ENCODE measurements around the gene ALPG. TPM values are rescaled to one million over a fixed set of nuclear protein-coding genes. Genes with fewer than 3 reads are reported as not detected.
"Not testable (repeated sequence)": the region's sequence is repeated elsewhere in the genome, so short reads cannot be mapped to it uniquely, and the experiment has no call there.

ALPG gene
- total RNA-seq, 1 experiment from 2014 or later, result 0.10 TPM

DNA sequence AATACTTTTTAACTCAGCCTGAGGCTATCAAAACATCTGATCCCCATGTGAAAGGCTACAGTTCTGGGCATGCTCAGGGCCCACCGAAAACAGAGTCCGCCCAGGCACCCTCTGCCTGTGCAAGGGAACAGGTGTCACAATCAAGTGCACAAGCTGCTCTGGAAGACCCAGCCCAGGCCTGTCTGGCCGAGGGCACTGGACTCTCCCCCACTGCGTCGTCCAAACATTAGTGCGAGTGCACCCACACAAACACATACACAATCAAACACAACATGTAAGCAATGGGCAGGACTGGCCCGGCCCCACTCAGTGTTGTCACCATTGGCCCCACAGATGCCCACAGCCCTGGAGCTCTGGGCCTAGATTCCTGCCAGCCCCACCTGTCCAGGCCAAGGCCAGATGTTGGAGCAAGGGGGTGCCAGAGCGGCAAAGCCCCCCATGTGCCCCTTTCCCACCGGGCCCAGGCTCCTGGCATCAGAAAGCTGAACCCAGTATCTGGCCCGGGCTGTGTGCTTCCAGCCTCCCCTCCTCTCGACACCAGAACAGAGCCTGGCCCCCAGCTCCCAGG lies 617 bp upstream of the ALPG start:
- H3K4me2 ChIP-seq (ENCODE audit: low read length), result no peak overlapping the region
- no peaks in the 10 kb centered on the region for H3K9me3 ChIP-seq (ENCODE audit: control insufficient read depth in 1 of 2, insufficient read depth in 1 of 2, low read depth in 1 of 2, low read length in 2 of 2)
- no peaks in the 10 kb centered on the region for H3K4me1 ChIP-seq (ENCODE audit: control insufficient read depth in 1 of 2, insufficient read depth in 2 of 2, low read length in 2 of 2)
- DNase-seq (ENCODE audit: low read depth, low spot score) (no peak), ATAC-seq (no peak)
- no peak overlapping the region for H2AFZ ChIP-seq (ENCODE audit: low read depth, low read length, poor library complexity, severe bottlenecking)
- intact Hi-C loops (cut with micrococcal nuclease), result no loop called here
- no peaks in the 10 kb centered on the region for H3K9me2 ChIP-seq (ENCODE audit: insufficient read depth)
- H3K27me3 ChIP-seq (ENCODE audit: insufficient read depth, low read length), result no peaks in the 10 kb centered on the region
- no peaks in the 10 kb centered on the region for H3K79me2 ChIP-seq (ENCODE audit: insufficient read depth, low read length)
- H4K20me1 ChIP-seq (ENCODE audit: insufficient read depth), result no peaks in the 10 kb centered on the region
- POLR2A ChIA-PET, result no interaction called here
- H3K27ac ChIP-seq (ENCODE audit: low read depth, low read length), result no peak overlapping the region
- no peak overlapping the region for H3K4me3 ChIP-seq (replicated peaks in 1 of 2; ENCODE audit: low read depth in 1 of 2, low read length in 2 of 2)
- H3K9ac ChIP-seq (ENCODE audit: low read length), result no peak overlapping the region
- no peak for TF ChIP-seq EZH2 (IDR thresholded peaks at IDR 0.05)
- no peak for TF ChIP-seq CEBPB (IDR thresholded peaks at IDR 0.05; ENCODE audit: low read depth)
- TF ChIP-seq EGR1 (IDR thresholded peaks at IDR 0.05; ENCODE audit: low read depth), result no peak
- no peak for TF ChIP-seq ZNF274 (IDR thresholded peaks at IDR 0.05; ENCODE audit: low read depth, low read length)
- TF ChIP-seq SP1 (IDR thresholded peaks at IDR 0.05; ENCODE audit: low read depth), result no peak
- TF ChIP-seq ELF1 (IDR thresholded peaks at IDR 0.05; ENCODE audit: borderline replicate concordance, low read depth), result no peak
- no peak for TF ChIP-seq SIN3A (IDR thresholded peaks at IDR 0.05; ENCODE audit: low read depth)
- no peak for TF ChIP-seq SRF (IDR thresholded peaks at IDR 0.05; ENCODE audit: low read depth)
- TF ChIP-seq EZH2phosphoT487 (IDR thresholded peaks at IDR 0.05; ENCODE audit: borderline replicate concordance), result no peak
- no peak for TF ChIP-seq CBX3 (IDR thresholded peaks at IDR 0.05; ENCODE audit: low read depth)
- TF ChIP-seq JUND (IDR thresholded peaks at IDR 0.05), result no peak
- TF ChIP-seq, protein P1, sequence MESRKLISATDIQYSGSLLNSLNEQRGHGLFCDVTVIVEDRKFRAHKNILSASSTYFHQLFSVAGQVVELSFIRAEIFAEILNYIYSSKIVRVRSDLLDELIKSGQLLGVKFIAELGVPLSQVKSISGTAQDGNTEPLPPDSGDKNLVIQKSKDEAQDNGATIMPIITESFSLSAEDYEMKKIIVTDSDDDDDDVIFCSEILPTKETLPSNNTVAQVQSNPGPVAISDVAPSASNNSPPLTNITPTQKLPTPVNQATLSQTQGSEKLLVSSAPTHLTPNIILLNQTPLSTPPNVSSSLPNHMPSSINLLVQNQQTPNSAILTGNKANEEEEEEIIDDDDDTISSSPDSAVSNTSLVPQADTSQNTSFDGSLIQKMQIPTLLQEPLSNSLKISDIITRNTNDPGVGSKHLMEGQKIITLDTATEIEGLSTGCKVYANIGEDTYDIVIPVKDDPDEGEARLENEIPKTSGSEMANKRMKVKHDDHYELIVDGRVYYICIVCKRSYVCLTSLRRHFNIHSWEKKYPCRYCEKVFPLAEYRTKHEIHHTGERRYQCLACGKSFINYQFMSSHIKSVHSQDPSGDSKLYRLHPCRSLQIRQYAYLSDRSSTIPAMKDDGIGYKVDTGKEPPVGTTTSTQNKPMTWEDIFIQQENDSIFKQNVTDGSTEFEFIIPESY (IDR thresholded peaks at IDR 0.05; ENCODE audit: extremely low read depth, insufficient replicate concordance, low read length), result no peak
- TF ChIP-seq YY1 (IDR thresholded peaks at IDR 0.05; ENCODE audit: extremely low read depth, insufficient replicate concordance, low read depth, low read length), result no peak
- TF ChIP-seq POLR2A (IDR thresholded peaks at IDR 0.05; ENCODE audit: borderline replicate concordance, extremely low read depth, insufficient read depth, insufficient read length), result no peak
- TF ChIP-seq RAD21 (IDR thresholded peaks at IDR 0.05; ENCODE audit: low read depth), result no peak
- TF ChIP-seq, protein P2, sequence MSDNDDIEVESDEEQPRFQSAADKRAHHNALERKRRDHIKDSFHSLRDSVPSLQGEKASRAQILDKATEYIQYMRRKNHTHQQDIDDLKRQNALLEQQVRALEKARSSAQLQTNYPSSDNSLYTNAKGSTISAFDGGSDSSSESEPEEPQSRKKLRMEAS (IDR thresholded peaks at IDR 0.05), result no peak
- RAD21 ChIA-PET (ENCODE audit: low non-redundant PET in 1 of 2, low total read pairs in 2 of 2, uncharacterized antibody in 2 of 2, unreplicated experiment in 2 of 2), result no interaction called here
- BruUV-seq (replicated peaks), result no TSS peak
- H3K36me3 ChIP-seq (ENCODE audit: control insufficient read depth in 1 of 2, insufficient read depth in 2 of 2, low read length in 2 of 2), result no peaks in the 10 kb centered on the region
- CTCF ChIA-PET, result no interaction called here

DNA sequence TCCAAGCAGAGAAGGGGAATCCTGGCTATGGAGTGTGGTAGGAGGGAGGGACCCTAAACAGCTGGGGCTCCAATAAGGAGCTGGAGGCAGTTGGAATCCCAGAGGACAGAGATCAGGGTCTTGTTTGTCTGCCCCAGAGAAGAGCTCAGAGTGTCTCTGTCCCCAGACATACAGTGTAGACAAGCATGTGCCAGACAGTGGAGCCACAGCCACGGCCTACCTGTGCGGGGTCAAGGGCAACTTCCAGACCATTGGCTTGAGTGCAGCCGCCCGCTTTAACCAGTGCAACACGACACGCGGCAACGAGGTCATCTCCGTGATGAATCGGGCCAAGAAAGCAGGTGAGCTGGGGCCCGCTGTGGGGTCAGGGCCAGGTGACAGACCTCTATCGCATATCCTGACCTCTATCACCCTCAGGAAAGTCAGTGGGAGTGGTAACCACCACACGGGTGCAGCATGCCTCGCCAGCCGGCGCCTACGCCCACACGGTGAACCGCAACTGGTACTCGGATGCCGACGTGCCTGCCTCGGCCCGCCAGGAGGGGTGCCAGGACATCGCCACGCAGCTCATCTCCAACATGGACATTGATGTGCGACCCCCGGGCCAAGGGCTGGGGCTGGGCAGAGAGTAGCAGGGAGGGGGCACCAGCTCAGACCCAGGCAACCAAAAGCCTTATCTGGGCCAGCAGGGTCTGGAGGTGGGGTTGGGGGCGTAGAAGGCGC lies 945 bp downstream of the ALPG start:
- not testable (repeated sequence) for BruUV-seq (replicated peaks)

More for the DNA sequence above, 945 bp downstream of the ALPG start:
- H3K27ac ChIP-seq (ENCODE audit: low read depth, low read length); H3K9me3 ChIP-seq (ENCODE audit: control insufficient read depth in 1 of 2, insufficient read depth in 1 of 2, low read depth in 1 of 2, low read length in 2 of 2); RAD21 ChIA-PET (ENCODE audit: low non-redundant PET in 1 of 2, low total read pairs in 2 of 2, uncharacterized antibody in 2 of 2, unreplicated experiment in 2 of 2); intact Hi-C loops (cut with micrococcal nuclease); H3K27me3 ChIP-seq (ENCODE audit: insufficient read depth, low read length); H4K20me1 ChIP-seq (ENCODE audit: insufficient read depth); H3K4me3 ChIP-seq (replicated peaks in 1 of 2; ENCODE audit: low read depth in 1 of 2, low read length in 2 of 2); H3K4me1 ChIP-seq (ENCODE audit: control insufficient read depth in 1 of 2, insufficient read depth in 2 of 2, low read length in 2 of 2); H3K9me2 ChIP-seq (ENCODE audit: insufficient read depth); POLR2A ChIA-PET; ATAC-seq; H3K4me2 ChIP-seq (ENCODE audit: low read length); H2AFZ ChIP-seq (ENCODE audit: low read depth, low read length, poor library complexity, severe bottlenecking); CTCF ChIA-PET; DNase-seq (ENCODE audit: low read depth, low spot score); H3K36me3 ChIP-seq (ENCODE audit: control insufficient read depth in 1 of 2, insufficient read depth in 2 of 2, low read length in 2 of 2); H3K79me2 ChIP-seq (ENCODE audit: insufficient read depth, low read length); H3K9ac ChIP-seq (ENCODE audit: low read length): not testable (repeated sequence)

Data from HCT116 (cell line).